D341Med (cell line): ENCODE measurements around the gene TENM3.

Experiments used
- DNase-seq: peaks from one replicate; pipeline ENCODE4 v3.0.0; 2012; ENCODE audit warnings: low spot score

The TENM3 gene

GRCh38 chr4:182629096-182629495 is 385.9 kb downstream of the TENM3 start:
- DNase-seq, result no peak

GRCh38 chr4:182640491-182640890 is 397.3 kb downstream of the TENM3 start:
- no peak for DNase-seq

GRCh38 chr4:182640932-182641331 is 397.7 kb downstream of the TENM3 start:
- no peak for DNase-seq

- DNase-seq, result no peak
Measured at GRCh38 chr4:182642831-182643230, 399.6 kb downstream of the TENM3 start.

- DNase-seq, result no peak
Measured at GRCh38 chr4:182643801-182644682, 400.8 kb downstream of the TENM3 start.

- no peak for DNase-seq
Measured at GRCh38 chr4:182644683-182645050, 401.5 kb downstream of the TENM3 start.

GRCh38 chr4:182645511-182645910 is 402.3 kb downstream of the TENM3 start:
- no peak for DNase-seq

GRCh38 chr4:182647646-182648300 is 404.6 kb downstream of the TENM3 start:
- DNase-seq, result no peak

- DNase-seq, result no peak
Measured at GRCh38 chr4:182648766-182649165, 405.6 kb downstream of the TENM3 start.

- no peak for DNase-seq
Measured at GRCh38 chr4:182649698-182650477, 406.7 kb downstream of the TENM3 start.

GRCh38 chr4:182653596-182653995 is 410.4 kb downstream of the TENM3 start:
- DNase-seq, result no peak

- DNase-seq, result no peak
Measured at GRCh38 chr4:182655340-182655739, 412.1 kb downstream of the TENM3 start.

GRCh38 chr4:182662551-182662950 is 419.3 kb downstream of the TENM3 start:
- no peak for DNase-seq

- DNase-seq, result no peak
Measured at GRCh38 chr4:182671231-182671630, 428.0 kb downstream of the TENM3 start.

- no peak for DNase-seq
Measured at GRCh38 chr4:182671749-182672148, 428.5 kb downstream of the TENM3 start.

GRCh38 chr4:182678590-182678989 is 435.4 kb downstream of the TENM3 start:
- DNase-seq, result no peak

- DNase-seq, result no peak
Measured at GRCh38 chr4:182679533-182679932, 436.3 kb downstream of the TENM3 start.

GRCh38 chr4:182680234-182680653 is 437.0 kb downstream of the TENM3 start:
- no peak for DNase-seq

- no peak for DNase-seq
Measured at GRCh38 chr4:182683661-182684060, 440.5 kb downstream of the TENM3 start.

GRCh38 chr4:182684796-182685195 is 441.6 kb downstream of the TENM3 start:
- no peak for DNase-seq

GRCh38 chr4:182688081-182688480 is 444.9 kb downstream of the TENM3 start:
- DNase-seq, result no peak

GRCh38 chr4:182694551-182694950 is 451.3 kb downstream of the TENM3 start:
- DNase-seq, result no peak

- DNase-seq, result no peak
Measured at GRCh38 chr4:182695009-182695408, 451.8 kb downstream of the TENM3 start.
